GM12878 (cell line): ENCODE results near the gene ZNF331. TPM values are rescaled to one million over a fixed set of nuclear protein-coding genes. Genes with fewer than 3 reads are reported as not detected.

Source experiments
- CREB1 ChIP-seq: IDR thresholded peaks from 2 replicates; pipeline ENCODE4 v1.6.1; 2012; ENCODE audit warnings: low read depth, mild to moderate bottlenecking, inconsistent platforms
- HDAC2 ChIP-seq: fragments of 200-600 bp; sonication (generic); IDR thresholded peaks from 2 replicates; pipeline ENCODE4 v1.6.1; 2017
- LARP7 ChIP-seq: fragments of 450-650 bp; IDR thresholded peaks from 2 replicates; pipeline ENCODE4 v1.6.1; 2017; ENCODE audit warnings: mild to moderate bottlenecking
- MTA3 ChIP-seq: IDR thresholded peaks from 2 replicates; pipeline ENCODE4 v1.6.1; 2012; ENCODE audit warnings: low read length, inconsistent platforms, borderline replicate concordance
- POLR2AphosphoS2 ChIP-seq: IDR thresholded peaks from 2 replicates; pipeline ENCODE4 v1.6.1; 2011; ENCODE audit warnings: low read depth, mild to moderate bottlenecking, low read length, improper control_type of control experiment, moderate library complexity
- RB1 ChIP-seq: fragments of 450-650 bp; formaldehyde crosslinking; IDR thresholded peaks from 2 replicates; pipeline ENCODE4 v1.6.1; 2017; ENCODE audit warnings: mild to moderate bottlenecking, borderline replicate concordance
- SMAD1 ChIP-seq: fragments of 450-650 bp; IDR thresholded peaks from 2 replicates; pipeline ENCODE4 v1.6.1; 2018; ENCODE audit warnings: mild to moderate bottlenecking, low read depth; ENCODE audit not compliant: partially characterized antibody
- ZBED1 ChIP-seq: IDR thresholded peaks from 2 replicates; pipeline ENCODE4 v1.6.1; 2016; ENCODE audit warnings: borderline replicate concordance
- polyA plus RNA-seq, 11 experiments: library from polyadenylated mRNA; depleted of rRNA in 4 of 11; unstranded in 6 of 11; stranded (reverse) in 5 of 11; fragments of >200 nt; fragmentation: Nextera tagmentation in 4 of 11; fragmentation: Illumina TruSeq in 1 of 11; extraction: Ambion mirVana in 4 of 11; extraction: Trizol in 1 of 11; gene quantifications; 1 replicate in 1 of 11; 2 replicates in 10 of 11; pipeline versions ENCODE4 v1.2.1 to v1.2.3, GENCODE V29; 2011 to 2016; ENCODE audit warnings: inconsistent platforms in 2 of 11, missing spikeins in 2 of 11, low read depth in 1 of 11
- total RNA-seq, 4 experiments: library from RNA; depleted of rRNA in 3 of 4; stranded (reverse); fragments of >200 nt in 3 of 4; fragmentation: Illumina TruSeq in 1 of 4; extraction: Trizol in 1 of 4; gene quantifications; 2 replicates each; pipeline versions ENCODE4 v1.2.1 to v1.2.3, GENCODE V29; 2013 to 2021
- TF ChIP-seq, protein P1 (sequence below): IDR thresholded peaks from 2 replicates; pipeline ENCODE4 v1.6.1; 2011; ENCODE audit warnings: low read depth, low read length, improper control_type of control experiment, borderline replicate concordance
- TF ChIP-seq, protein P2 (sequence below): fragments of 450-650 bp; formaldehyde crosslinking; IDR thresholded peaks from 2 replicates; pipeline ENCODE4 v1.4.0; 2020; ENCODE audit warnings: mild to moderate bottlenecking, moderate library complexity
- TF ChIP-seq, protein P3 (sequence below): fragments of 450-650 bp; IDR thresholded peaks from 2 replicates; pipeline ENCODE4 v1.6.1; 2016; ENCODE audit warnings: mild to moderate bottlenecking, moderate library complexity, borderline replicate concordance
- TF ChIP-seq, protein P4 (sequence below): fragments of 450-650 bp; IDR thresholded peaks from 2 replicates; pipeline ENCODE4 v1.6.1; 2017; ENCODE audit warnings: mild to moderate bottlenecking, moderate library complexity

The ZNF331 gene
- total and polyA plus RNA-seq, 10 of the 15 experiments (the other 5 are each of a cell fraction or from before 2014, with no cell fraction given), result 2.6 to 11.5 (median 5.3) TPM

DNA sequence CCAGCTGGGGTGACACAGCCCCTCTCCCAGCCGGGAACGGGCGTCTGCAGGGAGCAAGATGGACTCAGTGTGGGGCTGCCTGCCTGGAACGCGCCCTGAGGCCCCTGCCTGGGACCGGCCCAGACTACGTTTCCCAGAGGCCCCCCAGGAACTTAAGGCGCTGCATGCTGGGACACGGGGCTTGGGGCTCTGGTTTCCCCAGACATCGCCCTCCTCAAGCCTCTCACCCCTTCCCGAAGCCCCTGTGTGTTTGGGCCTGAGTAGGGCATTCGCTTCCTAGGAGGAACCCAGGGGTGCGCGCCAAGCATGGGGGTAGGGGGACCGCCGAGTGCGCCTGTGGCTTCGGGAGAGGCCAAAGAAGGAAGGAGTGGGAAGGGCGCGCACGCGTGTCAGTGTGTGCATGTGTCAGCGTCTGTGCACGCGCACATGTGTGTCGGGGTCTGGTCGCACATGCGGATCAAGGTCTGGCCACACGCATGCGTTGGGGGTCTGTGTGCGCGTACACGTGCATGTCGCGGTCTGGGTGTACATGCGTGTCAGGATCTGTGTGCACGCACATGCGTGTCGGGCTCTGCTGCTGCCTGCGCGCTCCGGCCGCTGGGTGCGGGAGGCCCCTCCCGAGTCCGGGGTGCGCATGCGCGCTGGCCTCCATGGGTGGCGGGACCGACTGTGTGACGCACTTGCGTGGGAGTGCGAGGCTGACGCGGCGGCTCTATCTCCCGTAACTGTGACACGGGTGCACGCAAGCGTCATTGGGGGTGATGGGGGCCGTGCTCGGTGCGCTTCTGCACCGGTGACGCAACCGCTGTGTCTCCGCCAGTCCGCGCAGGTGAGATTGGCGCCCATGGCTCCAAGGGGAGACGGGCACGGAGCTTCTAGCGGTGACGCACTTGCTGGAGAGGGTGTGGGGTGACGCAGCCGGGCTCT, 16.2 kb downstream of the ZNF331 start (continued):
- TF ChIP-seq POLR2AphosphoS2, result peak; percentile 60; the same call in 1 of the 2 replicates
- TF ChIP-seq, protein P1, sequence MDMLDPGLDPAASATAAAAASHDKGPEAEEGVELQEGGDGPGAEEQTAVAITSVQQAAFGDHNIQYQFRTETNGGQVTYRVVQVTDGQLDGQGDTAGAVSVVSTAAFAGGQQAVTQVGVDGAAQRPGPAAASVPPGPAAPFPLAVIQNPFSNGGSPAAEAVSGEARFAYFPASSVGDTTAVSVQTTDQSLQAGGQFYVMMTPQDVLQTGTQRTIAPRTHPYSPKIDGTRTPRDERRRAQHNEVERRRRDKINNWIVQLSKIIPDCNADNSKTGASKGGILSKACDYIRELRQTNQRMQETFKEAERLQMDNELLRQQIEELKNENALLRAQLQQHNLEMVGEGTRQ, result no peak
- TF ChIP-seq HDAC2, result no peak
- TF ChIP-seq, protein P2, sequence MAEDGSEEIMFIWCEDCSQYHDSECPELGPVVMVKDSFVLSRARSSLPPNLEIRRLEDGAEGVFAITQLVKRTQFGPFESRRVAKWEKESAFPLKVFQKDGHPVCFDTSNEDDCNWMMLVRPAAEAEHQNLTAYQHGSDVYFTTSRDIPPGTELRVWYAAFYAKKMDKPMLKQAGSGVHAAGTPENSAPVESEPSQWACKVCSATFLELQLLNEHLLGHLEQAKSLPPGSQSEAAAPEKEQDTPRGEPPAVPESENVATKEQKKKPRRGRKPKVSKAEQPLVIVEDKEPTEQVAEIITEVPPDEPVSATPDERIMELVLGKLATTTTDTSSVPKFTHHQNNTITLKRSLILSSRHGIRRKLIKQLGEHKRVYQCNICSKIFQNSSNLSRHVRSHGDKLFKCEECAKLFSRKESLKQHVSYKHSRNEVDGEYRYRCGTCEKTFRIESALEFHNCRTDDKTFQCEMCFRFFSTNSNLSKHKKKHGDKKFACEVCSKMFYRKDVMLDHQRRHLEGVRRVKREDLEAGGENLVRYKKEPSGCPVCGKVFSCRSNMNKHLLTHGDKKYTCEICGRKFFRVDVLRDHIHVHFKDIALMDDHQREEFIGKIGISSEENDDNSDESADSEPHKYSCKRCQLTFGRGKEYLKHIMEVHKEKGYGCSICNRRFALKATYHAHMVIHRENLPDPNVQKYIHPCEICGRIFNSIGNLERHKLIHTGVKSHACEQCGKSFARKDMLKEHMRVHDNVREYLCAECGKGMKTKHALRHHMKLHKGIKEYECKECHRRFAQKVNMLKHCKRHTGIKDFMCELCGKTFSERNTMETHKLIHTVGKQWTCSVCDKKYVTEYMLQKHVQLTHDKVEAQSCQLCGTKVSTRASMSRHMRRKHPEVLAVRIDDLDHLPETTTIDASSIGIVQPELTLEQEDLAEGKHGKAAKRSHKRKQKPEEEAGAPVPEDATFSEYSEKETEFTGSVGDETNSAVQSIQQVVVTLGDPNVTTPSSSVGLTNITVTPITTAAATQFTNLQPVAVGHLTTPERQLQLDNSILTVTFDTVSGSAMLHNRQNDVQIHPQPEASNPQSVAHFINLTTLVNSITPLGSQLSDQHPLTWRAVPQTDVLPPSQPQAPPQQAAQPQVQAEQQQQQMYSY, result no peak
- no peak for TF ChIP-seq LARP7
- TF ChIP-seq, protein P3, sequence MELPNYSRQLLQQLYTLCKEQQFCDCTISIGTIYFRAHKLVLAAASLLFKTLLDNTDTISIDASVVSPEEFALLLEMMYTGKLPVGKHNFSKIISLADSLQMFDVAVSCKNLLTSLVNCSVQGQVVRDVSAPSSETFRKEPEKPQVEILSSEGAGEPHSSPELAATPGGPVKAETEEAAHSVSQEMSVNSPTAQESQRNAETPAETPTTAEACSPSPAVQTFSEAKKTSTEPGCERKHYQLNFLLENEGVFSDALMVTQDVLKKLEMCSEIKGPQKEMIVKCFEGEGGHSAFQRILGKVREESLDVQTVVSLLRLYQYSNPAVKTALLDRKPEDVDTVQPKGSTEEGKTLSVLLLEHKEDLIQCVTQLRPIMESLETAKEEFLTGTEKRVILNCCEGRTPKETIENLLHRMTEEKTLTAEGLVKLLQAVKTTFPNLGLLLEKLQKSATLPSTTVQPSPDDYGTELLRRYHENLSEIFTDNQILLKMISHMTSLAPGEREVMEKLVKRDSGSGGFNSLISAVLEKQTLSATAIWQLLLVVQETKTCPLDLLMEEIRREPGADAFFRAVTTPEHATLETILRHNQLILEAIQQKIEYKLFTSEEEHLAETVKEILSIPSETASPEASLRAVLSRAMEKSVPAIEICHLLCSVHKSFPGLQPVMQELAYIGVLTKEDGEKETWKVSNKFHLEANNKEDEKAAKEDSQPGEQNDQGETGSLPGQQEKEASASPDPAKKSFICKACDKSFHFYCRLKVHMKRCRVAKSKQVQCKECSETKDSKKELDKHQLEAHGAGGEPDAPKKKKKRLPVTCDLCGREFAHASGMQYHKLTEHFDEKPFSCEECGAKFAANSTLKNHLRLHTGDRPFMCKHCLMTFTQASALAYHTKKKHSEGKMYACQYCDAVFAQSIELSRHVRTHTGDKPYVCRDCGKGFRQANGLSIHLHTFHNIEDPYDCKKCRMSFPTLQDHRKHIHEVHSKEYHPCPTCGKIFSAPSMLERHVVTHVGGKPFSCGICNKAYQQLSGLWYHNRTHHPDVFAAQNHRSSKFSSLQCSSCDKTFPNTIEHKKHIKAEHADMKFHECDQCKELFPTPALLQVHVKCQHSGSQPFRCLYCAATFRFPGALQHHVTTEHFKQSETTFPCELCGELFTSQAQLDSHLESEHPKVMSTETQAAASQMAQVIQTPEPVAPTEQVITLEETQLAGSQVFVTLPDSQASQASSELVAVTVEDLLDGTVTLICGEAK, result no peak
- TF ChIP-seq SMAD1, result no peak
- TF ChIP-seq, protein P4, sequence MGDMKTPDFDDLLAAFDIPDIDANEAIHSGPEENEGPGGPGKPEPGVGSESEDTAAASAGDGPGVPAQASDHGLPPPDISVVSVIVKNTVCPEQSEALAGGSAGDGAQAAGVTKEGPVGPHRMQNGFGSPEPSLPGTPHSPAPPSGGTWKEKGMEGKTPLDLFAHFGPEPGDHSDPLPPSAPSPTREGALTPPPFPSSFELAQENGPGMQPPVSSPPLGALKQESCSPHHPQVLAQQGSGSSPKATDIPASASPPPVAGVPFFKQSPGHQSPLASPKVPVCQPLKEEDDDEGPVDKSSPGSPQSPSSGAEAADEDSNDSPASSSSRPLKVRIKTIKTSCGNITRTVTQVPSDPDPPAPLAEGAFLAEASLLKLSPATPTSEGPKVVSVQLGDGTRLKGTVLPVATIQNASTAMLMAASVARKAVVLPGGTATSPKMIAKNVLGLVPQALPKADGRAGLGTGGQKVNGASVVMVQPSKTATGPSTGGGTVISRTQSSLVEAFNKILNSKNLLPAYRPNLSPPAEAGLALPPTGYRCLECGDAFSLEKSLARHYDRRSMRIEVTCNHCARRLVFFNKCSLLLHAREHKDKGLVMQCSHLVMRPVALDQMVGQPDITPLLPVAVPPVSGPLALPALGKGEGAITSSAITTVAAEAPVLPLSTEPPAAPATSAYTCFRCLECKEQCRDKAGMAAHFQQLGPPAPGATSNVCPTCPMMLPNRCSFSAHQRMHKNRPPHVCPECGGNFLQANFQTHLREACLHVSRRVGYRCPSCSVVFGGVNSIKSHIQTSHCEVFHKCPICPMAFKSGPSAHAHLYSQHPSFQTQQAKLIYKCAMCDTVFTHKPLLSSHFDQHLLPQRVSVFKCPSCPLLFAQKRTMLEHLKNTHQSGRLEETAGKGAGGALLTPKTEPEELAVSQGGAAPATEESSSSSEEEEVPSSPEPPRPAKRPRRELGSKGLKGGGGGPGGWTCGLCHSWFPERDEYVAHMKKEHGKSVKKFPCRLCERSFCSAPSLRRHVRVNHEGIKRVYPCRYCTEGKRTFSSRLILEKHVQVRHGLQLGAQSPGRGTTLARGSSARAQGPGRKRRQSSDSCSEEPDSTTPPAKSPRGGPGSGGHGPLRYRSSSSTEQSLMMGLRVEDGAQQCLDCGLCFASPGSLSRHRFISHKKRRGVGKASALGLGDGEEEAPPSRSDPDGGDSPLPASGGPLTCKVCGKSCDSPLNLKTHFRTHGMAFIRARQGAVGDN, result peak; percentile 40; the same call in 1 of the 2 replicates
- no peak; the same call in 1 of the 2 replicates for TF ChIP-seq RB1
- no peak for TF ChIP-seq MTA3
- no peak for TF ChIP-seq ZBED1
- TF ChIP-seq CREB1, result peak; percentile 99
